CD14-positive monocyte (primary cell): ENCODE measurements around the gene CACNA1C. TPM values are rescaled to one million over a fixed set of nuclear protein-coding genes. Genes with fewer than 3 reads are reported as not detected.

Experiments
- DNase-seq, 3 donors: peaks; one replicate each; pipeline ENCODE4 v3.0.0-alpha.2; 2011 to 2022
- H2AFZ ChIP-seq: 2 replicates; pipeline ENCODE4 v1.6.0; 2012; ENCODE audit warnings: mild to moderate bottlenecking, low read depth, low read length, inconsistent platforms; ENCODE audit not compliant: insufficient read depth, poor library complexity, severe bottlenecking
- H3K27ac ChIP-seq, 2 donors: 1 replicate in 1 of 2; 2 replicates in 1 of 2; pipeline ENCODE4 v1.5.1; 2012 to 2013; ENCODE audit warnings: low read length in 2 of 2, control low read depth in 1 of 2, inconsistent platforms in 1 of 2, low read depth in 1 of 2, mild to moderate bottlenecking in 1 of 2
- H3K27me3 ChIP-seq, 2 donors: one replicate each; pipeline versions ENCODE4 v1.6.0 to v1.6.1; 2011 to 2013; ENCODE audit warnings: low read length in 2 of 2; ENCODE audit not compliant: control insufficient read depth in 2 of 2, insufficient read depth in 2 of 2
- H3K36me3 ChIP-seq, 2 donors: replicated peaks in 1 of 2; 1 replicate in 1 of 2; 2 replicates in 1 of 2; pipeline versions ENCODE4 v1.5.1 to v1.6.1; 2012 to 2013; ENCODE audit warnings: low read length in 2 of 2, control low read depth in 1 of 2, inconsistent platforms in 1 of 2, mild to moderate bottlenecking in 1 of 2; ENCODE audit not compliant: insufficient read depth in 2 of 2, control insufficient read depth in 1 of 2
- H3K4me1 ChIP-seq, 2 donors: 1 replicate in 1 of 2; 2 replicates in 1 of 2; pipeline versions ENCODE4 v1.5.1 to v1.6.1; 2012 to 2013; ENCODE audit warnings: low read length in 2 of 2, control low read depth in 1 of 2, inconsistent platforms in 1 of 2, mild to moderate bottlenecking in 1 of 2, moderate library complexity in 1 of 2; ENCODE audit not compliant: insufficient read depth in 2 of 2, control insufficient read depth in 1 of 2
- H3K4me2 ChIP-seq: replicated peaks from 2 replicates; pipeline ENCODE3; 2012; ENCODE audit warnings: low read length, moderate library complexity, mild to moderate bottlenecking; ENCODE audit not compliant: poor library complexity, severe bottlenecking; ENCODE audit errors: extremely low read depth
- H3K4me3 ChIP-seq, 3 experiments: fragments of 200-600 bp in 1 of 3; sonication (generic) in 1 of 3; replicated peaks in 1 of 3; 1 replicate in 2 of 3; 2 replicates in 1 of 3; pipeline ENCODE4 v1.5.1; 2011 to 2013; ENCODE audit warnings: low read length in 3 of 3, mild to moderate bottlenecking in 3 of 3, control low read depth in 2 of 3, low read depth in 2 of 3, inconsistent platforms in 1 of 3, moderate library complexity in 1 of 3
- H3K79me2 ChIP-seq: 2 replicates; pipeline ENCODE4 v1.6.0; 2012; ENCODE audit warnings: mild to moderate bottlenecking, control low read depth, inconsistent platforms, low read length, moderate library complexity; ENCODE audit not compliant: insufficient read depth
- H3K9ac ChIP-seq: 2 replicates; pipeline ENCODE4 v1.6.0; 2017; ENCODE audit warnings: low read length, mild to moderate bottlenecking; ENCODE audit not compliant: insufficient read depth, poor library complexity, severe bottlenecking
- H3K9me3 ChIP-seq, 2 donors: replicated peaks in 1 of 2; 1 replicate in 1 of 2; 2 replicates in 1 of 2; pipeline versions ENCODE4 v1.5.1 to v1.6.1; 2012 to 2013; ENCODE audit warnings: low read length in 2 of 2, control low read depth in 1 of 2; ENCODE audit not compliant: control insufficient read depth in 1 of 2, insufficient read depth in 1 of 2
- H4K20me1 ChIP-seq: 2 replicates; pipeline ENCODE4 v1.6.0; 2012; ENCODE audit warnings: mild to moderate bottlenecking, low read length, control low read depth, moderate library complexity; ENCODE audit not compliant: insufficient read depth
- H3K27ac Mint-ChIP-seq, 7 donors: one replicate each; pipeline ENCODE4 v1.8.0; 2020; ENCODE audit warnings: mild to moderate bottlenecking in 7 of 7, mixed read lengths in 7 of 7, moderate library complexity in 6 of 7, inconsistent platforms in 2 of 7
- H3K27me3 Mint-ChIP-seq, 3 donors: one replicate each; pipeline ENCODE4 v1.8.0; 2021 to 2022; ENCODE audit warnings: low read depth in 3 of 3, mild to moderate bottlenecking in 3 of 3, mixed read lengths in 3 of 3, moderate library complexity in 3 of 3, inconsistent platforms in 1 of 3
- H3K36me3 Mint-ChIP-seq, 2 donors: one replicate each; pipeline ENCODE4 v1.8.0; 2020; ENCODE audit warnings: mixed read lengths in 2 of 2, inconsistent platforms in 1 of 2, mild to moderate bottlenecking in 1 of 2
- H3K4me1 Mint-ChIP-seq: one replicate; pipeline ENCODE4 v1.8.0; 2020; ENCODE audit warnings: mild to moderate bottlenecking, mixed read lengths
- H3K4me3 Mint-ChIP-seq, 2 donors: one replicate each; pipeline ENCODE4 v1.8.0; 2020; ENCODE audit warnings: mild to moderate bottlenecking in 2 of 2, mixed read lengths in 2 of 2, moderate library complexity in 1 of 2
- H3K9me3 Mint-ChIP-seq, 7 donors: one replicate each; pipeline ENCODE4 v1.8.0; 2020 to 2022; ENCODE audit warnings: mixed read lengths in 7 of 7, mild to moderate bottlenecking in 6 of 7, moderate library complexity in 6 of 7, inconsistent platforms in 2 of 7
- CTCF ChIP-seq: fragments of 200-600 bp; IDR thresholded peaks from one replicate; pipeline ENCODE4 v1.8.0; 2022; ENCODE audit warnings: antibody characterized with exemption, mild to moderate bottlenecking
- WGBS: methylation state at CpG from one replicate; pipeline ENCODE4 v1.1.5; 2013; ENCODE audit warnings: missing lambda C conversion rate; ENCODE audit not compliant: insufficient coverage; 5-methylcytosine and 5-hydroxymethylcytosine counted together
- intact Hi-C, 2 donors: fragments of 100-400 bp; cut with micrococcal nuclease; formaldehyde crosslinking; loops; one replicate each; pipeline versions ENCODE4 v1.15.0 to v1.15.1; 2023
- polyA plus RNA-seq, 3 donors: library from polyadenylated mRNA; depleted of rRNA in 1 of 3; unstranded in 2 of 3; stranded (reverse) in 1 of 3; fragments of 300-500 nt in 2 of 3; fragments of >200 nt in 1 of 3; fragmentation: Illumina TruSeq in 2 of 3; gene quantifications; 1 replicate in 2 of 3; 2 replicates in 1 of 3; pipeline ENCODE4 v1.2.3, GENCODE V29; 2012 to 2021

Gene CACNA1C
- polyA plus RNA-seq, 3 donors: not detected

DNA sequence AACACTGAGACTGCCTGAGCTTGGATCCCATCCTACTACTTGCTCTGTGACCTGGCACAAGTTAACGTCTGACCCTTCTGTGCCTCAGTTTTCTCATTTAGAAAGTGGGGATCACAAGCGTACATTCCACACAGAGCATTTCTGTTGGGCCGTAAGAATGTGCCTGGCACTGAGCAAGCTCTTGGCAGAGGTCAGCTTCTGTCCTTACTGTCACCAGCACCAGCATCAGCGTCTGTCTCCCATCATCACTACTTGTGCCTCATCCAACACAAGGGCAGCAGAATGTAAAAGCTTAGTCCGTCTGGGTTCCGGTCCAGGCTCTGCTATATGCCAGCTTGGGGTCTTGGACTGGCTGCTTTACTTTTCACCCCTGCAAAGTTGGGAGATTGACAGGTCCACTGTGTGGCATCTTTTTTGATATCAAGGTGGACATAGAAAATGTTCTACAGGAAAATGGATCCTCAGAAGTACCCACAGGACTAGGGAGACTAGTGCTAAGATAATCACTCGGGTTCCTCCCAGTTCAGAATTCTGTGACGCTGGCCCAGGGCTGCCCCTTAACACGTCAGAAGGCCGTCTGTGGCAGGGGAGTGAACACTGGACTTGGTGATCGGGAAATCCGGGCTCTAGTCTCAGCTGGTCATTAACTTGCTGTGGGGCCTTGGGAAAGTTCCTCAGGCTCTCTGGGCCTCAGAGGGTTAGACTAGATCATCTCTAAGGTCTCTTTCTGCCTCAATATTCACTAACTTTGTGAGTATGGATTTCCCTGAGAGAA is 65.9 kb downstream of the CACNA1C start:
- H3K79me2 ChIP-seq: no peaks in the 10 kb centered on the region
- Mint-ChIP-seq H3K4me3 (no peak overlapping the region), H3K9me3 (no peaks in the 10 kb centered on the region), H3K27ac (no peak overlapping the region), H3K4me1 (no peaks in the 10 kb centered on the region), H3K27me3 (peaks cover 0 to 5% (median 2%) of the 10 kb centered on the region in 3 donors), H3K36me3 (no peaks in the 10 kb centered on the region)
- no peaks in the 10 kb centered on the region for H3K4me1 ChIP-seq
- DNase-seq: no peak
- H3K9ac ChIP-seq: no peak overlapping the region
- no peaks in the 10 kb centered on the region for H3K36me3 ChIP-seq
- no peak overlapping the region for H3K4me3 ChIP-seq
- WGBS: 86% methylated on average over 10 of the region's 12 CpGs
- H2AFZ ChIP-seq: no peak overlapping the region
- no peaks in the 10 kb centered on the region for H3K9me3 ChIP-seq
- no peaks in the 10 kb centered on the region for H3K27me3 ChIP-seq
- no peak overlapping the region for H3K4me2 ChIP-seq
- H3K27ac ChIP-seq: no peak overlapping the region
- no peak for TF ChIP-seq CTCF
- no peaks in the 10 kb centered on the region for H4K20me1 ChIP-seq
- intact Hi-C loops: no loop called here

DNA sequence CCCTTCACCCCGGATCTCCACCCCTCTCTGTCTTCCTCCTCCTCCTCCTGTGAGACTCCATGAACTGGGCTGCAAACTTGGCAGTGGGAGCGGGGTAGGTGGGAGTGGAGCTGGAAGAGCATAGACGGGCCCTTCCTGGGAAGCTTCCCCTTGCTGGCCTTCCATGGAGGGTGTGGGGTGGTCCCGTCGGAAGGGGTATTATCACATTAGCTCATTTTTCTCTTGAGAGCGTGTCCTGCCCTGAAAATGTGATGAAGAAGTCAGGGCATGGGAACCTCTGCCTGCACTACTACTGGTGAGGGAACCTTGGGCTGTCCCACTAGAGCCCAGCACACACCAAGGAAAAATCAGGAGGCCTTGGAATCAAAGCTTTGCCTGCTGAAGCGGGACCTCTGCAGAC is 66.5 kb downstream of the CACNA1C start:
- 89% methylated on average over 3 of the region's 7 CpGs for WGBS
- no peak overlapping the region for H3K4me3 Mint-ChIP-seq
- H3K36me3 ChIP-seq: no peaks in the 10 kb centered on the region

More for the DNA sequence above, 66.5 kb downstream of the CACNA1C start:
- Histone ChIP-seq H3K9ac (no peak overlapping the region), H3K9me3 (no peaks in the 10 kb centered on the region), H3K79me2 (no peaks in the 10 kb centered on the region), H3K4me3 (no peak overlapping the region), H3K27me3 (no peaks in the 10 kb centered on the region), H3K27ac (no peak overlapping the region), H3K4me2 (no peak overlapping the region), H4K20me1 (no peaks in the 10 kb centered on the region), H2AFZ (no peak overlapping the region), H3K4me1 (no peaks in the 10 kb centered on the region)
- no peak for DNase-seq
- TF ChIP-seq CTCF: no peak
- Mint-ChIP-seq H3K4me1 (no peaks in the 10 kb centered on the region), H3K27ac (no peak overlapping the region), H3K36me3 (no peaks in the 10 kb centered on the region), H3K27me3 (peaks cover 0 to 5% (median 2%) of the 10 kb centered on the region in 3 donors), H3K9me3 (no peaks in the 10 kb centered on the region)
- intact Hi-C loops: no loop called here
